ENCODE data around the gene INPP5F. TPM values are rescaled to one million over a fixed set of nuclear protein-coding genes. Genes with fewer than 3 reads are reported as not detected.

The INPP5F gene
- total and polyA plus RNA-seq, 2 donors (not counting 1 experiment from before 2014, with no cell fraction given): 15.0 to 23.3 TPM

DNA sequence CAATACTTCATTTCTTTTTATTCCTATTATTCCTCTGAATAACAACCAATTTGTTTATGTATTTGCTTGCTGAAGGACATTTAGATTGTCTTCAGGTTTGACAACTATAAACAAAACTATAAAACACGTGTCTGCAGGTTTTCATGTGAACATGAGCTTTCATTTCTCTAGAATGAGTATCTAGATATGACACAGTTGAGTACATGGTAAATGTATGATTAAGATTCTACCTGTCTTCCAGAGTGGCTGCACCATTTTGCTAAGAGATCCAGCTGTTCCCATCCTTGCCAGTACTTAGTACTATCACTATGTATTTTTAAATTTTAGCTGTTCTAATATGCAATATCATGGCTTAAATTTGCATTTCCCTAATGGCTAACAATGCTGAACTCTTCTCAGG lies 136.7 kb downstream of the INPP5F start:
- H3K27ac ChIP-seq (ENCODE audit: insufficient read depth, low read length): no peak overlapping the region
- no peak overlapping the region for H2AFZ ChIP-seq (ENCODE audit: low read length)
- H3K4me2 ChIP-seq (ENCODE audit: extremely low read depth, insufficient read depth, low read length): no peak overlapping the region
- H3K4me3 ChIP-seq (replicated peaks in 1 of 4; ENCODE audit: control extremely low read depth in 1 of 4, insufficient read depth in 1 of 4, low read depth in 3 of 4, low read length in 4 of 4): no peak overlapping the region
- no peak for TF ChIP-seq EZH2 (IDR thresholded peaks at IDR 0.05; ENCODE audit: low read length, missing control alignments)
- no peak for TF ChIP-seq CTCF (conservative IDR thresholded peaks at IDR 0.05 in 1 of 2, IDR thresholded peaks at IDR 0.05 in 1 of 2; ENCODE audit: low read depth in 1 of 2, low read length in 2 of 2)
- H3K79me2 ChIP-seq (ENCODE audit: control insufficient read depth, insufficient read depth, low read length): peaks cover 78% of the 10 kb centered on the region
- H3K27me3 ChIP-seq (ENCODE audit: control insufficient read depth, insufficient read depth, low read length): no peaks in the 10 kb centered on the region
- H3K36me3 ChIP-seq (ENCODE audit: control insufficient read depth, insufficient read depth, low read length): no peaks in the 10 kb centered on the region
- H3K4me1 ChIP-seq (ENCODE audit: control insufficient read depth, extremely low read depth, insufficient read depth, low read length): no peaks in the 10 kb centered on the region
- no peaks in the 10 kb centered on the region for H4K20me1 ChIP-seq (ENCODE audit: control insufficient read depth, extremely low read depth, insufficient read depth, low read length)
- H3K9me3 ChIP-seq (ENCODE audit: control insufficient read depth, insufficient read depth, low read depth, low read length): no peaks in the 10 kb centered on the region
- no peak for DNase-seq (ENCODE audit: low read depth in 2 of 2)
- H3K9ac ChIP-seq (ENCODE audit: insufficient read depth, low read length): no peak overlapping the region

DNA sequence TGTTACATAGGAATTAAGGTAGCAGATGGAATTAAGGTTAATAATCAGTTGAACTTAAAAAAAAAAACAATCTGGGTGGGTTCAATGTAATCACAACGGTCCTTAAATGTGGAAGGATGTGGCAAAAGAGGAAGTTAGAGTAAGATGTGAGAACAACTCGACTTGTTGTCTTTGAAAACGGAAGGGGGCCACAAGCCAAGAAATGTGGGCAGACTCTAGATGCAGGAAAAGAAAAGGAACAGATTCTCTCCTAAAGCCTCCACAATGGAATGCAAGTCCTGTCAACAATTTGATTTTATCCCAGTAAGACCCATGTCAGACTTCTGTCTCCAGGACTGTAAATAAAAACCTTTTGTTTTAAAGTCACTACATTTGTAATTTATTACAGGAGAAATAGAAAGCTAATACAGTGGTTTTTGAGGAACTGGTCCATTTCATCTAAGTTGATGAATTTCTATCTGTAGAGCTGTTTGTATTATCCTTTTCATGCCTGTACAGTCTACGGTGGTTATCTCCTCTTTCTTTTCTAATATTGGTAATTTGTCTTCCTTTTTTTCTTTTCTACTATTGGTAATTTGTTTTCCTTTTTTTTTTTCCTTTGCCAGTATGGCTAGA lies 138.2 kb downstream of the INPP5F start:
- H4K20me1 ChIP-seq (ENCODE audit: control insufficient read depth, extremely low read depth, insufficient read depth, low read length): no peaks in the 10 kb centered on the region
- no peaks in the 10 kb centered on the region for H3K9me3 ChIP-seq (ENCODE audit: control insufficient read depth, insufficient read depth, low read depth, low read length)
- H3K27me3 ChIP-seq (ENCODE audit: control insufficient read depth, insufficient read depth, low read length): no peaks in the 10 kb centered on the region
- no peak overlapping the region for H3K4me3 ChIP-seq (replicated peaks in 1 of 4; ENCODE audit: control extremely low read depth in 1 of 4, insufficient read depth in 1 of 4, low read depth in 3 of 4, low read length in 4 of 4)
- no peak overlapping the region for H2AFZ ChIP-seq (ENCODE audit: low read length)
- no peaks in the 10 kb centered on the region for H3K36me3 ChIP-seq (ENCODE audit: control insufficient read depth, insufficient read depth, low read length)
- H3K27ac ChIP-seq (ENCODE audit: insufficient read depth, low read length): no peak overlapping the region
- TF ChIP-seq CTCF (conservative IDR thresholded peaks at IDR 0.05 in 1 of 2, IDR thresholded peaks at IDR 0.05 in 1 of 2; ENCODE audit: low read depth in 1 of 2, low read length in 2 of 2): no peak
- no peak for TF ChIP-seq EZH2 (IDR thresholded peaks at IDR 0.05; ENCODE audit: low read length, missing control alignments)
- H3K79me2 ChIP-seq (ENCODE audit: control insufficient read depth, insufficient read depth, low read length): peaks cover 87% of the 10 kb centered on the region
- H3K4me2 ChIP-seq (ENCODE audit: extremely low read depth, insufficient read depth, low read length): no peak overlapping the region
- H3K4me1 ChIP-seq (ENCODE audit: control insufficient read depth, extremely low read depth, insufficient read depth, low read length): no peaks in the 10 kb centered on the region
- DNase-seq (ENCODE audit: low read depth in 2 of 2): no peak
- no peak overlapping the region for H3K9ac ChIP-seq (ENCODE audit: insufficient read depth, low read length)

GRCh38 chr10:119865699-119866240 lies 139.9 kb downstream of the INPP5F start:
- Histone ChIP-seq H3K4me3 (replicated peaks in 1 of 4; ENCODE audit: control extremely low read depth in 1 of 4, insufficient read depth in 1 of 4, low read depth in 3 of 4, low read length in 4 of 4) (no peak overlapping the region), H3K4me1 (ENCODE audit: control insufficient read depth, extremely low read depth, insufficient read depth, low read length) (no peaks in the 10 kb centered on the region), H2AFZ (ENCODE audit: low read length) (no peak overlapping the region), H3K4me2 (ENCODE audit: extremely low read depth, insufficient read depth, low read length) (no peak overlapping the region), H3K9ac (ENCODE audit: insufficient read depth, low read length) (no peak overlapping the region), H3K79me2 (ENCODE audit: control insufficient read depth, insufficient read depth, low read length) (peaks cover 96% of the 10 kb centered on the region), H3K9me3 (ENCODE audit: control insufficient read depth, insufficient read depth, low read depth, low read length) (no peaks in the 10 kb centered on the region), H3K36me3 (ENCODE audit: control insufficient read depth, insufficient read depth, low read length) (no peaks in the 10 kb centered on the region), H3K27me3 (ENCODE audit: control insufficient read depth, insufficient read depth, low read length) (no peaks in the 10 kb centered on the region), H3K27ac (ENCODE audit: insufficient read depth, low read length) (no peak overlapping the region), H4K20me1 (ENCODE audit: control insufficient read depth, extremely low read depth, insufficient read depth, low read length) (no peaks in the 10 kb centered on the region)
- TF ChIP-seq CTCF (conservative IDR thresholded peaks at IDR 0.05 in 1 of 2, IDR thresholded peaks at IDR 0.05 in 1 of 2; ENCODE audit: low read depth in 1 of 2, low read length in 2 of 2) (no peak), EZH2 (IDR thresholded peaks at IDR 0.05; ENCODE audit: low read length, missing control alignments) (no peak)
- DNase-seq (ENCODE audit: low read depth in 2 of 2): no peak
